Measurements from ENCODE around the gene PRM2. TPM values are rescaled to one million over a fixed set of nuclear protein-coding genes. Genes with fewer than 3 reads are reported as not detected.

PRM2 gene
- polyA plus RNA-seq, 10 donors, result not detected

GRCh38 chr16:11229906-11230305, 46.4 kb downstream of the PRM2 start:
- no peak for DNase-seq

GRCh38 chr16:11229432-11229831, 46.8 kb downstream of the PRM2 start:
- DNase-seq, result no peak

- DNase-seq, result no peak
Measured at GRCh38 chr16:11225677-11226549, 50.4 kb downstream of the PRM2 start.

Other genes starting within 250 kb of the PRM2 start
- gene SOCS1, start 20.3 kb downstream of the PRM2 start, polyA plus RNA-seq (ENCODE audit: insufficient read length in 10 of 10), result 1 to 10 TPM; 1.2 to 3.4 (median 2.3) TPM
- gene TNP2, start 7.2 kb downstream of the PRM2 start, polyA plus RNA-seq (ENCODE audit: insufficient read length in 10 of 10), result not detected
- gene PRM3, start 2.9 kb downstream of the PRM2 start, polyA plus RNA-seq (ENCODE audit: insufficient read length in 10 of 10), result not detected
- not detected for gene PRM1, start 4.8 kb upstream of the PRM2 start, polyA plus RNA-seq (ENCODE audit: insufficient read length in 10 of 10)
- 10 to 100 TPM in 3 of 10 donors, 1 to 10 TPM in 7; 6.6 to 12.7 (median 9.0) TPM for gene RMI2, start 69.0 kb upstream of the PRM2 start, polyA plus RNA-seq (ENCODE audit: insufficient read length in 10 of 10)

Data from muscle of back (tissue), 11 donors.